ENCODE data around the gene METTL9. TPM values are rescaled to one million over a fixed set of nuclear protein-coding genes. Genes with fewer than 3 reads are reported as not detected.
"Not testable (repeated sequence)": the region's sequence is repeated elsewhere in the genome, so short reads cannot be mapped to it uniquely, and the experiment has no call there.

METTL9 gene
- total and polyA plus RNA-seq, 2 experiments from 2014 or later: 112 to 229 TPM

DNA sequence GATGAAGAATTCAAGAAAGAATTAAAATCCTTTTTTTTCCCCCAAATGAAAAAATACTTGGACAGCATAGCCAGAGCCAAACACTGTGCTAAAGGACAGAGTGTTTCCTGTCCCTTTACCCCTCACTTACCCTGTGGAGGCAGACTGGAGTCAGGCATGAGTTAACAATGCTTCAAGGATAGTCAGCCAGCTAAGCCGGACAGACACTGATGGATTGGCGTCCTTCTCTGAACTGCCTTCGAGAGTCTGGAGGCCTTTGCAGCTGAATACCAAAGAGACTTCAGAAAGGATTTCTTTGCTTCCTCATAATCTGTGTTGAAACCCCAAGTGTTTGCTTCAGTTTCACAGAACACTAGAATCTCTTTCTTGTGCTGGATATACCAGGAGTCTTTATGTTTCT lies 4.6 kb downstream of the METTL9 start:
- H2AFZ ChIP-seq: no peak overlapping the region
- DNase-seq (ENCODE audit: low spot score): peak; percentile 41
- no peaks in the 10 kb centered on the region for H3K27me3 ChIP-seq
- peaks cover 3% of the 10 kb centered on the region for H3K9me3 ChIP-seq (ENCODE audit: low read depth)
- H3K4me2 ChIP-seq: peak overlapping the region; percentile 43
- H3K79me2 ChIP-seq: peaks cover 89% of the 10 kb centered on the region
- H3K27ac ChIP-seq: peak overlapping the region; percentile 27
- H3K4me1 ChIP-seq (ENCODE audit: insufficient read depth): peaks cover 23% of the 10 kb centered on the region
- H4K20me1 ChIP-seq (ENCODE audit: insufficient read depth, poor library complexity, severe bottlenecking): peaks cover 68% of the 10 kb centered on the region
- WGBS (ENCODE audit: low lambda C conversion rate, missing lambda C conversion rate): 19% methylated on average over 3 of the region's 3 CpGs
- no peaks in the 10 kb centered on the region for H3K9me2 ChIP-seq (replicated peaks; ENCODE audit: insufficient read depth)
- TF ChIP-seq CTCF (IDR thresholded peaks at IDR 0.05; ENCODE audit: poor library complexity): no peak
- no peak for TF ChIP-seq EZH2phosphoT487 (IDR thresholded peaks at IDR 0.05; ENCODE audit: low read depth, severe bottlenecking, unreplicated experiment)
- no peak for TF ChIP-seq EZH2 (IDR thresholded peaks at IDR 0.05; ENCODE audit: borderline replicate concordance)
- H3K36me3 ChIP-seq (replicated peaks; ENCODE audit: insufficient read depth, low read depth): no peaks in the 10 kb centered on the region
- H3K4me3 ChIP-seq: no peak overlapping the region

DNA sequence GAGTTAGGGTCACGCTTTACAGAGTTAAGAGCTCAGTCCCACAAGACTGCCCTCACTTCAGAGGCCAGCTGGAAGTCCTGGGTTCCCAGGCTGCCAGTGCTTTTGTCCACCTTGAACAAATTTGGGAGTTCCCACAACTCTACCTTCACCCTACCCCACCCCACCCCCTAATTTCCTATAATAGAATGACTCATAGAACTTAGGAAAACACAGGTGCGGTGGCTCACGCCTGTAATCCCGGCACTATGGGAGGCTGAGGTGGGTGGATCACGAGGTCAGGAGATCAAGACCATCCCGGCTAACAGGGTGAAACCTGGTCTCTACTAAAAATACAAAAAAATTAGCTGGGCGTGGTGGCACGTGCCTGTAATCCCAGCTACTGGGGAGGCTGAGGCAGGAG lies 6.5 kb downstream of the METTL9 start:
- not testable (repeated sequence) for DNase-seq (ENCODE audit: low spot score); H3K36me3 ChIP-seq (replicated peaks; ENCODE audit: insufficient read depth, low read depth); H3K9me3 ChIP-seq (ENCODE audit: low read depth); H3K27ac ChIP-seq; H3K27me3 ChIP-seq; H3K4me2 ChIP-seq; H2AFZ ChIP-seq; H3K4me3 ChIP-seq; H3K9me2 ChIP-seq (replicated peaks; ENCODE audit: insufficient read depth)
- Histone ChIP-seq H3K79me2 (peaks cover 100% of the 10 kb centered on the region), H3K4me1 (ENCODE audit: insufficient read depth) (peaks cover 31% of the 10 kb centered on the region), H4K20me1 (ENCODE audit: insufficient read depth, poor library complexity, severe bottlenecking) (peaks cover 78% of the 10 kb centered on the region)
- WGBS (ENCODE audit: low lambda C conversion rate, missing lambda C conversion rate): 84% methylated on average over 8 of the region's 8 CpGs

DNA sequence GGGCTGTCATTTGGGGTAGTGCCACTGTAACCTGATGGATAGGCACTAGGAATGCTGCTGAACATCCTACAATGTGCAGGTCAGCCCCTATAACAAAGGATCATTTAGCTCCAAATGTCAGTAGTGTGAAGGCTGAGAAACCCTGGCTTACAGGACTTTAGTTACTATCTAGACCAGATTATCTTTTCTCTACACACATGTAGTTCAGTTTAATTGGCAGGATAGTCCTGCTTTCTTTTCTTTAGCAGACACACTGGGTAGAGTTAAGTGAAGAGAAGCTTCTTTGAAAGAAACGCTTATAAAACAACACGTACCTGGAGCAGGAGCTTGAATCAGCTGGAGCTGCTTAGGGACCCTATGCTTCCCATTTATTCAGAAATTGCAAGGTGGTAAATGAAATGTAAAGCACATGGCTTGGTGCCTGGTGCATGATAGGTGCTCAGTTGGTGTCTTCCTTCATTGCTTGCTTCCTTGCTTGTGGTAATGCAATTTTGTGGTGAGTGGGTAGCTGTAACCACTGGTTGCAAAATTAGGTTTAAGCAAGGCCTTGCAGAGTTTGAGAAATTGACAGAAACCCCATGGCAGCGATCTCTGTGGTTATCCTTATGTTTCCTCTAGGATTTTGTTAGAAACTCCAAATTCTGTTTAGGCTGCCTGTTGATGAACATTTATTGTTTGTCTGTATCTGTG lies 9.4 kb downstream of the METTL9 start:
- 86% methylated on average over 3 of the region's 3 CpGs for WGBS (ENCODE audit: low lambda C conversion rate, missing lambda C conversion rate)
- Histone ChIP-seq H3K4me1 (ENCODE audit: insufficient read depth) (peaks cover 26% of the 10 kb centered on the region), H3K4me2 (no peak overlapping the region)

More for the DNA sequence above, 9.4 kb downstream of the METTL9 start:
- Histone ChIP-seq H3K9me2 (replicated peaks; ENCODE audit: insufficient read depth) (no peaks in the 10 kb centered on the region), H2AFZ (no peak overlapping the region), H4K20me1 (ENCODE audit: insufficient read depth, poor library complexity, severe bottlenecking) (peaks cover 70% of the 10 kb centered on the region), H3K4me3 (no peak overlapping the region), H3K79me2 (peaks cover 95% of the 10 kb centered on the region), H3K36me3 (replicated peaks; ENCODE audit: insufficient read depth, low read depth) (no peaks in the 10 kb centered on the region), H3K27me3 (no peaks in the 10 kb centered on the region), H3K27ac (no peak overlapping the region), H3K9me3 (ENCODE audit: low read depth) (peaks cover 3% of the 10 kb centered on the region)
- no peak for TF ChIP-seq EZH2phosphoT487 (IDR thresholded peaks at IDR 0.05; ENCODE audit: low read depth, severe bottlenecking, unreplicated experiment)
- no peak for TF ChIP-seq CTCF (IDR thresholded peaks at IDR 0.05; ENCODE audit: poor library complexity)
- no peak for TF ChIP-seq EZH2 (IDR thresholded peaks at IDR 0.05; ENCODE audit: borderline replicate concordance)
- DNase-seq (ENCODE audit: low spot score): no peak

Measured in hepatocyte (in vitro differentiated cells).